Skin of body (tissue), 2 donors: ENCODE results near the gene ZNF70. TPM values are rescaled to one million over a fixed set of nuclear protein-coding genes. Genes with fewer than 3 reads are reported as not detected.

Experiments used
- DNase-seq: peaks from one replicate; lab custom pipeline; 2025; lab: John Stamatoyannopoulos, UW
- total RNA-seq: library from RNA; depleted of rRNA; stranded (reverse); fragments of >200 nt; gene quantifications from one replicate; pipeline ENCODE4 v1.2.3, GENCODE V29; 2014

Gene ZNF70
- total RNA-seq, 1 donor from 2014 or later = 4.3 TPM

DNA sequence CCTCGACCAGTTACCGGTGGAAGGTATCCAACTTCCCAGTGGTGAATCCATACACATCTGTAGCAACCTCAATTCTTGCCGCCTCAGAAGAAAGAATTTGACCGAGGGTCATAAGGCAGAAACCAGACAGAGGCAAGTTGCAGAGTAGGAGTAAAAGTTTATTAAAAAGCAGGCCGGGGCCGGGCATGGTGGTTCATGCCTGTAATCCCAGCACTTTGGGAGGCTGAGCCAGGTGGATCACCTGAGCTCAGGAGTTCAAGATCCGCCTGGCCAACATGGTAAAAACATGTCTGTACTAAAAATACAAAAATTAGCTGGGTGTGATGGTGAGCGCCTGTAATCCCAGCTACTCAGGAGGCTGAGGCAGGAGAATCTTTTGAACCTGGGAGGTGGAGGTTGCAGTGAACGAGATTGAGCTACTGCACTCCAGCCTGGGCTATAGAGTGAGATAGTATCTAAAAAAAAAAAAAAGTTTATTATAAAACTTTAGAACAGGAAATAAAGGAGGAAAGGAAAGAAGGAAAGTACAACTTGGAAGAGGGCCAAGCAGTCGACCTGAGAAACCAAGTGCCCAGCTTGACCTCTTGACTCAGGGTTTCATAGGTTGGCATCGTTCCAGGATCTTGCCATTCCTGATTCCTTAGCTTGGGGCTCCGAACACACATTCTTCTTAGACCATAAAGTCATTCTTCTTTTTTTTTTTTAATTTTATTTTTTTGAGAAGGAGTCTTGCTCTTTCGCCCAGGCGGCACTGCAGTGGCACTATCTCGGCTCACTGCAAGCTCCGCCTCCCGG, 32.3 kb downstream of the ZNF70 start:
- DNase-seq = no peak

DNA sequence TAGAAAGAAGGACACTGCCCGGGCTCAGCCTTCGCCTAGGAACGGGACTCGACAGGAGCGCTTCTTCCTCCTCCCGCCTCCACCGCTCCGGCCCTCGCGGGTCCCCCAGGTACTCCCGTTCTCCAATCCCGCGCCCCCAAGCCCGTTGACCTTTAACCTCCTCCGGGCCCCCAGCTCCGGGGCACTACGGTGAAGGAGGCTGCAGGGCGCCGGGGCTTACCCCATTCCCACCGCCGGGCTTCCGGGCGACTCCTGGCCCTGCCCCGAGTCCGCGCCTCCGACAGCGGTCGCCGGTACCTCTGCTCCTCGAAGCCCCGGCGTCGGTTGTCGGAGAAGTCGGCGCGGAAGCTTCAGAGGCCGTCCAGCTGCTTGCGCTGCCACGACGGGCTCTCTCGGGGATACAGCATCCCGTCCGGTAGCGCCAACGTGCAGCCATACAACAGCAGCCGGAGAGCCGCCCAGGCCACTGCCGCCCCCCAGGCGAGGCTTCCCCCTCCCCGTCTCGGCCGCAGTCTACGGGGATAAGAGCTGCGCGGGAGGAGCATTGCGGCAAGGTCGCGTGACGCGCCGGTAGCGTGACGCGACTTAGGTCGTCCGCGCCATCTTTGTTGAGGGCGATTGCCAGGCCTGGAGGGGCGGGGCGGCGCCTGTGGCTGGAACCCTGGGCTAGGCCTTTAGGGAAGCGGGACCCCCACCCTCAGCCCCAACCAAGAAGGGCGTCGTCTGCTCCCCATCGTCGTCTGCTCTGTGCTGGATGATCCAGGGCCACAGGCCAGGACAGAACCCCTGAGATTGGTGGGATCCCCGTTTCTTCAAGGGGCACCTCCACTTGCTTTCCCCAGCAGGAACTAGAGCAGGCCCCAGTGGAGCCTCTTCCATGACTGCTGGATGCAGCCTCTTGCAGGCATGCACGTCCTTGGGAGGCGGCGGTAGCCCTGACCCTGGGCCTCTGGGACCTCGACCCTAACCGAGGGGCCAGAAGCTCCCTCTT, 33.8 kb downstream of the ZNF70 start:
- peak; percentile 68 for DNase-seq

DNA sequence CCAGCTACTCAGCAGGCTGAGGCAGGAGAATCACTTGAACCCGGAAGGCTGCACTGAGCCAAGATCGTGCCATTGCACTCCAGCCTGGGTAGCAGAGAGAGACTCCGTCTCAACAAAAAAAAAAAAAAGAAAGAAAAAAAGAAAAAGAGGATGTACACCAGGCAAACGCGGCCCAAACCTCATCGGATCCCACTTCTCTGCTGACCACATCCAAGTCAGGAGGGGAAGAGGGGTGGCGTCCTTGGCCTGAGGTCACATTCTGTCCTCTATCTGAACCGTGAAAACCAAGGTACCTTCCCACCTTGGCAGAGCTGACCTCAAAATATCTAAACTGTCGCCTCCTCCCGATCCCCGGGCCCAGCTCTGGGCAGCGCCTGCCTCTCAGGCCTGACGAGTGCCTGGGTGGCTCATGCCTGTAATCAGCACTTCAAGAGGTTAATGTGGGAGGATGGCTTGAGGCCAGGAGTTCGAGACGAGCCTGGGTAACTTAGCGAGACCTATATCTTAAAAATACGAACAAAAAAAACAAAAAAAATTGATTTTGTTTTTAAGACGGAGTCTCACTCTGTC, 35.0 kb downstream of the ZNF70 start:
- DNase-seq = no peak

DNA sequence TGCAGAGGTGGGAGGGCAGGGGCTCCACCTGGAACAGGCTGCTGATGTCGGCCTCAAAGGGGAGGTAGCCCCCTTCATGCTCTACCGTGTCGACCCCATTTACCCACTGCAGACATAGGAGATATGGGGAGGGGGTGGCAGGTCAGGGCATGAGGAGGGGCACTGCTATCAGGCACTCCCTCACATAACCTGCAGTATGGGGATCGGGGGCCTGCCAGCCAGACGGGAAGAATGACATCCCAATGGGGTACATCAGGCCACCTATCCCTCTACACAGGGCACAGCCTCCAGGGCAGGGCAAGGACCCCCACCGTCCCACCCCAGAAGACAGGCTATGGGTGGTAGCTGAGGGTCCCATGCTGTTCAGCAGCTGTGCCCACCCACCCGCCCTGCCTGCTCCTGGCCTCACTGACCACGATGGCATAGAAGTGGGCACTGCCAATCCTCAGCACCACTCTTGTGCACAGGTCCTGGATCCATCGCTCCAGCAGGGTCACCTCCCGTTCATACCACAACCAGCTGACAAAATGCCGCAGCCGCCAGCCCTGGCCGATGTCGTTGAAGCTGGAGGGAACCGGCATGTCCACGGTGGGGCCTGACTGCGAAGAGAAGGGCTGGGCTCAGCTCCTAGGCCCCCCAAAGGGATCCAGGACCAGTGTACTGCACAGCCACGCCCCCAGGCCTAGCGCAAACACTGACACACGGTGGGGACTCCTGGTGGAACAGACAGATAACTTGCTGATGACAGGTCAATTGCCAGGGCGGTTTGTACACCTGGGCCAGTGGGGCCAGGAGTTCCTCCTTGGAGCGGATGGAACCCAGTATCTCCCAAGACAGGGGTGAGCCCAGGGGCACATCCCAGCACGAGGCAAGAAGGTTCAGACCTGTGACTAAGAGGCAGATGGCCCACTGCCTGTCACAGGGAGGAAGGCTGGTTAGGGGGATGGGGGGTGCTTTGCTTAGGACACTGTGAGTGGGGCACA, 36.0 kb downstream of the ZNF70 start:
- no peak for DNase-seq

DNA sequence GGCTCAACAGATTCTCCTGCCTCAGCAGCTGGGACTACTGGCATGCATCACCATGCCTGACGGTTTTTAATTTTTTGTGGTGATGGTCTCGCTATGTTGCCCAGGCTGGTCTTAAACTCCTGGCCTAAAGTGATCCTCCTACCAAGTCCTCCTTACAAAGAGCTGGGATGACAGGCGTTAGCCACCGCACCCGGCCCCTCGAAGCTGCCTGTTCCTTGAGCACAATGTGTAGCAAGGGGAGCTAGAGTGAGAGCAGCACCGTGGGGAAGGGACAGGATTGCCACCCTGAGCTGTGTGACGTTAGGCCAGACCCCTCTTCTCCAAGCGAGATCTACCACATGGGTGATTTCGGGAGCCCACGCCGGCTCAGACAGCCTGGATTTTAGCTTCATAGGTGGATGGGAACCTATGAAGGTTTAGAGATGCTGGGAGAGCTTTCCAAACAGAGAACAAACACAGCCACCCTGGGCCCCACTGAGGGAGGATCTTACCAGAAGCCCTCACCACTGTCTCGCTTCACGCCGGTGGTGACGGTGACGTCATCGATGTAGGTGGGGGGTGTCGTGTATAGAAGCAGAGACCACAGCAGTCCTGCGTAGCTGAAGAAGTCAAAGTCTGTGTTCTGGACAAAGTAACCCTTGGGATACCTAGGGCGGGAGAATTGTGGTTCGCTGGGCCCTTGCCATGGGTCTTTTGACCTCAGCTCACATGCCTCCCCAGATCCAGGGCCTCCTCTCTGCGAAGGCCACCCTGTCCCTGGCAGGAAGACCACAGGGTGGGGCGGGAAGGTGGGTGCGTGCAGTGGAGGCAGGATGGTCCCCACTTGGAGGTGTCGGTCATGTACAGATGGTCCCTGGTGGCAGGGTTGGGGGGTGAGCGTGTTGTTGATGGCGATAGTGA, 37.0 kb downstream of the ZNF70 start:
- no peak for DNase-seq

DNA sequence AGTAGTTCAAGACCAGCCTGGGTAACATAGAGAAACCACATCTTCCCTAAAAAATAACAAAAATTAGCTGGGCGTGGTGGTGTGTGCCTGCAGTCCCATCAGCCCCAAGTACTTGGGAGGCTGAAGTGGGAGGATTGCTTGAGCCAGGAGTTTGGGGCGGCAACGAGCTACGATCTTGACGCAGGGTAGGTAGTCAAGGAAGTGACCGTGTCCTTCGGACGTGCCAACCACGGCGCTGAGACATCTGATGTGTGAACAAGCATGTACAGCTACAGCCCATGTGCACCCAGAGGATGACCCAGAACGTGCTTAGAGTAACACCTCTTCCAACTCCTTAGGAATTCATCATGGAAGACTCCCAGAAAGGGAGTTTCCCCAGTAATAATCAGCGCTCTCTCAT, 38.7 kb downstream of the ZNF70 start:
- DNase-seq = no peak

DNA sequence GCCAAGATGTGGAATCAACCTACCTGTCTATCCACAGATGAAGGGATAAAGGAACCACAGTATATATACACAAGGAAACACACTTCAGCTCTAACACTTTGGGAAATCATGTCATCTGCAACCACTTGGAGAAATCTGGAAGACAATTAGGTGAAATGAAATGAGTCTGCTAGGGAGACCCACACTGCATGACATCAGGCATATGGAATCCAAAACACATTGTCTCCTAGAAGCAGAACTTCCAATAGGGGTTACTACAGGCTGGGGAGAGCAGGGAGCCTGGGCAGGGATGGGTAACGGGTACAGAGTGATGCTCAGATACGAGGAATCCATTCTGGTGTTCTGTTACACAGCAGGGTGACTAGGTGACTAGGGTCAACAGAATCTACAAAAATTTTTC, 41.8 kb downstream of the ZNF70 start:
- no peak for DNase-seq

DNA sequence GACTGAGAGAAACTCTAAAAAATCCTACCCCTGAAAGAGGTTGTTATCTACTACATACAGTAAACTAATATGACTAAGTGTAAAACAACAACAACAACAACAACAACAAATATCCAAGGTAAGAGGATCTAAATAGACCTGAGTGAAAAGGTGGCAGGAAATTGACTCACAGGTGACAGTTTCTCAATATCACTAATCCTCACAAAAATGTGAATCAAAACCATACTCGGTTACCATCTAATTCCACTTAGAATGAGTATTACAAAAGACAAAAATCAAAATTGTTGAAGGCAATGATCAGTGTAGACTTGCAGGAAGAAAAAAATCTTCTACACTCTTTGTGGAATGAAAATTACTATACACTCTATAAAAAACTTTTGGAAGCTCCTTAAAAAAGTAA, 42.6 kb downstream of the ZNF70 start:
- DNase-seq = no peak

DNA sequence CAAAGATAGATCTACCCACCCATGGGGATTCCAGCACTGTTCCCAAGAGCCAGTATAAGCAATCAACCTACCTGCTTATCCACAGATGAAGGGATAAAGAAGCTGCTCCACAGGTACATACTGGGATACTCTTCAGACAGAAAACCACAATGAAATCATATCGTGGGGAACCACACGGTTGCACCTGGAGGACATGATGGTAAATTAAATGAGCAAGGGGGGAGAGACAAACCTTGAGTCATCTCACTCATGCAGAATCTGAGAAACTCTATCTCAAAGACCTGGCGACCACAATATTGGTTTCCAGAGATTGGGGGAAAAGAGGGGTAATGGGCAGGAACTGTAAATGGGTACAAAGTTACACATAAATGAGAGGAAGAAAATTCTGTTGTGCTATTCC, 45.6 kb downstream of the ZNF70 start:
- DNase-seq = no peak

DNA sequence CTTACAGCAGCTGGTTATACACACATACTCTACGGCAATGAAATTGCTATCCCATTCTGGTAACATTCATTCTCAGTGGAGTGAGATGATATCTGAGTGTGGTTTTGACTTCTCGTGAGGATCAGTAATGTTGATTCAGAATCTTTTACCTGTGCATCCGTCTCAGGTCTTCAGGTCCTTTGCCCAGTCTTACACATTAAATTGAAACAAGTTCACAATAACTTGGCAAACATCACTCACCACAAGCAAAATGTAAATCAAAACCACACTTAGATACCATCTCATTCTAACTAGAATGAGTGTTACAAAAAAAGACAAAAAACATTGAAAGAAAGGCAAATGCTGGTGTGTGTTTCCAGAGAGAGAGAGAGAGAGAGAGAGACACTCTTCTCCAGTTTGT, 46.1 kb downstream of the ZNF70 start:
- DNase-seq = no peak

DNA sequence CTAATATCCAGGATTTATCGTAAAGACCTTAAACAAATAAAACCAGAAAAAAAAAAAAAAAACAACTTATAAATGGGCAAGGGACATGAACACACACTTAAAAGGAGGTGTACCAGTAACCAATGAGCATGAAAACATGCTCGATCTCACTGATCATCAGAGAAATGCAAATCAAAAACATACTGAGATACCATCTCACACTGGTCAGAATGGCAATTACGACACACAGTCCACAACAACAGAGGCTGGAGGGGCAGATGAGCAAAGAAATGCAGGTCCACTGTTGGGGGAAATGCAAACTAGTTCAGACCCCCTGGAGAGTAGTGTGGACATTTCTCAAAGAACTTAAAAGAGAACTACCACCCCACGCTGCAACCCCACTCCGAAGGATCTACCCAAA, 46.9 kb downstream of the ZNF70 start:
- DNase-seq = no peak

DNA sequence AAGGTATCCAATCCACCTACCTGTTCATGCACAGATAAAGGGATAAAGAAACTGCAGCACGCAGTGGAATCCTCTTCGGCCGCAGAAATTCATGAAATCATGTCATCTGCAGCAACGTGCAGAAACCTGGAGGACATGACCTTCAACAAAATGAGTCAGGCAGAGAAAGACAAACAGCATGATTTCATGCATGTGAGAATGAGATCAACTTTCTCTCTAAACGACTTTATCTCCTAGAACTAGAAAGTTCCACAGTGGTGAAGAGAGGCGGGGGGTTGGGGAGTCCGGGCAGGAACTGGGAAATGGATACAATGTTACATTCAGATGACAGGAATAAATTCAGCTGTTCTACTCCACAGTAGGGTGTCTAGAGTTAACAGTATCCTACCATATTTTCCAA, 50.2 kb downstream of the ZNF70 start:
- no peak for DNase-seq

DNA sequence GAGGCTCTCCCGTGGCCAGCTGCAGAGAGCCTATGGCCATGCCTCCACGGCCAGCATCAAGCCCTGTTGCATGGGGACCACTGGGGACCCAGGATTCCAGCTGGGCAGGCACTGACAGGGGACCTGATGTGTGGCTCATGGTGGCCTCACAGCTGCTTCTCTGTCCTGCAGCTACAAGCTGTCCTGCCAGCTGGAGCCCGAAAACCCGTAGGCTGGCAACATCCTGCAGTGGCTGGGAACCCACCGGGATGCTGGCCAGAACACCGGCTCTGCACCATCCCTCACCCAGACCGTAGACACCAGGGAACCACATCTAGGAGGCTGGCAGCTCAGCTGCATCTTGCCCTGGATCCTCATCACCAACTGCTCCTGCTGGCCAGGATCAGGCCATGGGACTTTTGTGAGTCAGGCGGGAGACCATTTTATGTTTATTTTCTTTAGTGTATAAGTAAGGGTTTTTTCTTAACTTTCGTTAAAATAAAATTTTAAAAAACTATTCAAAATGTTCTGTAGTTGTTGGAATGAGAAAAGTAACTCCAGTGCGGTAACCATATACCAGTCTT, 52.2 kb downstream of the ZNF70 start:
- DNase-seq = no peak

DNA sequence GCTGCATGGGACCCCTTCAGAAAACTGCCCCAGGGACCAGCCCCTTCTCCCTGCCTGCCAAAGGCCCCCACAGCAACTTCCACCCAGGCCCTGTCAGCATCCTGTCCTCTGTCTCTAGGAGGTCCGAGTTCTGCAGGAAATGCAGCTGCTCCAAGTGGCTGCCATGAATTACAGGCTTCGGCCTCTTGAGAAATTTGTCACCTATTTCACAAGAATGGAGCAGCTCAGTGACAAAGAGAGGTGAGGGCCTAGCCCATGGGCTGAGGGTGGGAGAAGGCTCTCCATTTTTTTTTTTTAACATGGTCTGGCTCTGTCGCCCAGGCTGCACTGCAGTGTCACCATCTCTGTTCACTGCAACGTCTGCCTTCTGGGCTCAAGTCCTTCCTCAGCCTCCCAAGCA, 52.8 kb downstream of the ZNF70 start:
- no peak for DNase-seq

DNA sequence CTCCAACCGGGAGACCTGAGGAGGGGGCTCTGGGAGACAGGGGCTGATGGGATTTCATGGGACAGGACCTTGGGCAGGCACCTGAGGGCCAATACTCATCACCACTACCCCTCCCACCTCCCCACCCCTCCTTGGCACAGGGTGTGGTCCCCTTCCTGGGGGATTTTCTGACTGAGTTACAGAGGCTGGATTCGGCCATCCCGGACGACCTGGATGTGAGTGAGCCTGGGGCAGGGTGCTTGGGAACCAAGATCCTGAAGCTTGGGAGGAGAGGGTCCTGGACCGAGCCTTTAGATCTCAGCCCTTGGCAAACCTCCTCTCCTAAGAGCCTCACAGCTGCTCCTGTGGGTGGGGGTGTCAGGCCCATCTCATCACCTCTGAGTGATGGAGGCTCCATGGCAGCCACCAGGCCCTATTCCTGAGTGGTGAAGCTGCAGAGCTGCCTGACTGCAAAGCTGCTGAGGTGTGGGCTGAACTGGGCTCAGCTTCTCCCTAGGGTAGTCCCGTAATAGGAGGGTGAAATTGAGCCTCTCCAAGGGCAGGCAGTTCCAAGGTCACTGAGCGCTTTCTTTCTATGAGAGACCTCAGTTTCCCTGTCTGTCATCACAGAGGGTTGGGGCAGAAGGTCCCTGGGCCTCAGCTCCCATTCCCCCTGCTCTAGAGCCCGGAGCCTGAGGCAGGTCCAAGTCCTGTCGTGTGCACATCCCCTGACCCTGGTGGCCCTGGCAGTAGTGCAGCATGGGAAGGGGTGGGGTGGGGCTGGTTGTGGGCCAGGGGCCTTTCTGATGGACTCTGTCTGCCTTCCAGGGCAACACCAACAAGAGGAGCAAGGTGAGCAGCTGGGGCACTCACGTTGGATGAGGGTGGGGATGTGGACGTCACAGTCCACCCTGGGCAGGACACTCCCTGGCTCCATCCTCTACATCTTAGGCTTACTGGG, 53.6 kb downstream of the ZNF70 start:
- DNase-seq = no peak

DNA sequence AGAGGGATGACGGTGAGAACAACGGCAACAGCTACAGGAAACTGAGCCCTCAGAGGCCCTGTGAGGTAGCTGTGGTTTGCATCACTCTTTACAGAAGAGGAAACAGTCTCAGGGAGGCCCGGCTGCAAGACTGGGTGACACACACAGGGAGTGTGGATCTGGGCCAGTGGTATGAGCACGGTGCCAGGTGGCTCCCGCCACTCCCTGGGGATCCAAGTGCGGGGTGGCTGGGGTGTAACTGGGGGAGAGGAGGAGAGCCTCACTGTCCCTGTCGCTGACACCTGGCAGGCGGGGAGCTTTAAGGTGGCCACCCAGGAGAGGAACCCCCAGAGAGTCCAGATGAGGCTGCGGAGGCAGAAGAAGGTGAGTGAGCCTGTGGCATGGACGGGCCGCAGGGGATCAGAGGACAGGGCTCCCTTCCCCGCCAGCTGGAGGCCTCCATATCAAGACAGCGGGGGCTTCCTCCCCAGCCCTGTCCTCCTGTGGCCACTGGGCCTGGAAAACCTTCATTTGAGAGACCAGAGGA, 54.5 kb downstream of the ZNF70 start:
- no peak for DNase-seq

DNA sequence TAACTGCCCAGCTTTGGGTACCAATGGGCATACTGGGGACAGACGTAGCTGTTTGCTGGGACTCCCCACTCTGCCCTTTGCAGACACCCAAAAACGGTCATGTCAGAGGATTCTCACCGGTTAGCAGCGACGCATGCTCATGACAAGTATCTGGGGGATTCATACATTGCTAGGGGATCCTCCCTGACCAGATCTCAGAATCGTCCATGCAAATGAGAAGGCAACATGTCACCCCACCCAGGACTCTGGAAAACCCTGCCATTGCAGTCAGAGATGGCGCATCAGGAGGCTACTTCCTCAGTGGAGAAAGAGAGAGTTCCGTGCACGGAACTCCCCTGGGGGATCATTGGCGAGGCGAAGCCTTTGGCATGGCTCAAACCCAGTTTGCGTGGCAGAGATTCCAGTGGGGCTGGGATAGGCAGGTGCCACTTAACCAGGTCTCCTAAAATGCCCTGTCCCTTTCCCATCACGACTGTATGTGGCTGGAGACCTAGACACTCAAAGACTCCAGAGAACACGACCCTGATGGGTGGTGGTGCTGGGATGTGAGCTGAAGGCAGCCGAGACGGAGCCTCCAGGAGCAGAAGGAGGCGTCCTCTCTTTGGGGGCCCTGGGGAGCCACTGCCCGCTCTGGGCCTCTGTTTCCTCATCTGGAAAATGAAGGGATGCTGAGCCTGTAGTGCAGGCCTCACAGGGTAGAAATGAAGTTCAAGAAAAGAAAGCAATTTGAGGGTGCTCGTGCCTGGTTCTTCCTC, 55.2 kb downstream of the ZNF70 start:
- DNase-seq = no peak
